Measurements from ENCODE around the gene HBB.
"Not testable (repeated sequence)": the region's sequence is repeated elsewhere in the genome, so short reads cannot be mapped to it uniquely, and the experiment has no call there.

HBB gene

DNA sequence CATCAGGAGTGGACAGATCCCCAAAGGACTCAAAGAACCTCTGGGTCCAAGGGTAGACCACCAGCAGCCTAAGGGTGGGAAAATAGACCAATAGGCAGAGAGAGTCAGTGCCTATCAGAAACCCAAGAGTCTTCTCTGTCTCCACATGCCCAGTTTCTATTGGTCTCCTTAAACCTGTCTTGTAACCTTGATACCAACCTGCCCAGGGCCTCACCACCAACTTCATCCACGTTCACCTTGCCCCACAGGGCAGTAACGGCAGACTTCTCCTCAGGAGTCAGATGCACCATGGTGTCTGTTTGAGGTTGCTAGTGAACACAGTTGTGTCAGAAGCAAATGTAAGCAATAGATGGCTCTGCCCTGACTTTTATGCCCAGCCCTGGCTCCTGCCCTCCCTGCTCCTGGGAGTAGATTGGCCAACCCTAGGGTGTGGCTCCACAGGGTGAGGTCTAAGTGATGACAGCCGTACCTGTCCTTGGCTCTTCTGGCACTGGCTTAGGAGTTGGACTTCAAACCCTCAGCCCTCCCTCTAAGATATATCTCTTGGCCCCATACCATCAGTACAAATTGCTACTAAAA, at the start of gene HBB:
Gene HBB, minus strand, starts transcription at position 340 of the 579 bp plus-strand sequence. Its CDS starts 50 bp downstream, at position 290.
- no peak for DNase-seq

DNA sequence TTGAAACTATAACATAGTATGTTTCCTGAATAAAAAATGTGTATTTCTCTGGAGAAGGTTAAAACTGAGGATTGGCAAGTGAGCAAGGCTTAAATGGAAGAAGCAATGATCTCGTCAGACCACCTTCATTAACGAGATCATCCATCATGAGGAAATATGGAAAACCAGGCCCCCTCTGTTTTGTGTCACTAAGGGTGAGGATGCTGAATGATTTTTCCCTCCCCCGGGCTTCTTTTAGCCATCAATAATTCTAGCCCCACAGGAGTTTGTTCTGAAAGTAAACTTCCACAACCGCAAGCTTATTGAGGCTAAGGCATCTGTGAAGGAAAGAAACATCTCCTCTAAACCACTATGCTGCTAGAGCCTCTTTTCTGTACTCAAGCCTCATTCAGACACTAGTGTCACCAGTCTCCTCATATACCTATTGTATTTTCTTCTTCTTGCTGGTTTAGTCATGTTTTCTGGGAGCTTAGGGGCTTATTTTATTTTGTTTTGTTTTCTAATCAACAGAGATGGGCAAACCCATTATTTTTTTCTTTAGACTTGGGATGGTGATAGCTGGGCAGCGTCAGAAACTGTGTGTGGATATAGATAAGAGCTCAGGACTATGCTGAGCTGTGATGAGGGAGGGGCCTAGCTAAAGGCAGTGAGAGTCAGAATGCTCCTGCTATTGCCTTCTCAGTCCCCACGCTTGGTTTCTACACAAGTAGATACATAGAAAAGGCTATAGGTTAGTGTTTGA, 48.7 kb upstream of the HBB start:
- DNase-seq = no peak

DNA sequence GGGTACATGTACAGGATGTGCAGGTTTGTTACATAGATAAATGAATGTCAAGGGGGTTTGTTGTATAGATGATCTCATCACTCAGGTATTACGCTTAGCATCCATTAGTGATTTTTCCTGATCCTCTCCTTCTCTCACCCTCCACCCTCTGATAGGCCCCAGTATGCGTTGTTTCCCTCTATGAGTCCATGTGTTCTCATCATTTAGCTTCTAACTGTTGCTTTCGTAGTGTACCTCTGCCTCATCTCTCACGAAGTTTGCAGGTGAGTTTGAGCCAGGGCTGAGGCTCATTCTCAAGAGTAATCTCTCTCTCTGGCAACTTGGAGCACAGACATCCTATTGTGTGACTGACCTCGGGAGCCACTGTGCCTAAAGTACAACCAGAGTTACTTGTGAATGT, 47.5 kb upstream of the HBB start:
- no peak for DNase-seq

DNA sequence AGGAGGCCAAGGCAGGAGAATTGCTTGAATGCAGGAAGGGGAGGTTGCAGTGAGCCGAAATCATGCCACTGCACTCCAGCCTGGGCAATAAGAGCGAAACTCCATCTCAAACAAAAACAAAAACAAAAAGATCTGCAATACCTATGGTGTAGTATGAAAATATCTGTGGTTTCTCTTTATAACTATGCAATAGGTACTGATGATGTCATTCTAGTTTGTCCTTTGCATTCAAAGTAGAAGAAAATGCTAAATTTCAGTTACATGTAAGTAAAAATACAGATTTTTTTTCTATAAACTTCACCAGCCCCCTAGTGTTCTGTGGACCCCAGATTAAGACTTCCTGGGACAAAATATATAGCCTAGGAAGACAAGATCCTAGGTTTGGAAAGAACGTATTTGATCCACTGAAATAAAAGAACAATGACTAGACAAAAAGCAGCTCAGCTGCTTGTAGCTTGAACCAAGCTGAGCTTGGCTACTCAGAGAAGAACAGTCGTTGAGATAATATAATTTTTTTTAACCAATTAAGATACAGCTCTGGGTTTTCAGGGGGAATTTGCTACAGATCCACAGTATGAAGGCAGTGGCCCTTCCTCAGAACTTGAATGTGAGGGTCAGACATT, 45.6 kb upstream of the HBB start:
- no peak for DNase-seq

DNA sequence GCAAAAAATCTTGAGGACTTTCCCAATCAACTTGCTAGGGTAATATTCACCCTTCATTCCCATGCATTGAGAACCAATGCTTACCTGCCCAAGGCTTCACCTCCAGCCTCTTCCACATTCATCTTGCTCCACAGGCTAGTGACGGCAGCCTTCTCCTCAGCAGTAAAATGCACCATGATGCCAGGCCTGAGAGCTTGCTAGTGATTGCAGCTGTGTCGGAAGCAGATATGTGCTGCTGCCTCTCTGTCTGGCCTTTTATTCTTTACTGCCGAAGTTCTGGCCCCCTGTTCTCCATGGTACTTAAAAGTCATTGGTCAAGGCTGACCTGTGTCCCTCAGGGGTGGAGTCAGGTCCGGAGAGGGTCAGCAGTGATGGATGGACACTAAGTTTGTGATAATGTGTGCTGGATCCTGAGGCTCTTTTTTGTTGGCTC, 42.9 kb upstream of the HBB start, which contains the start of gene HBE1:
Gene HBE1, minus strand, starts transcription at position 231 of the 433 bp plus-strand sequence. Its CDS starts 55 bp downstream, at position 176.
- no peak for DNase-seq

DNA sequence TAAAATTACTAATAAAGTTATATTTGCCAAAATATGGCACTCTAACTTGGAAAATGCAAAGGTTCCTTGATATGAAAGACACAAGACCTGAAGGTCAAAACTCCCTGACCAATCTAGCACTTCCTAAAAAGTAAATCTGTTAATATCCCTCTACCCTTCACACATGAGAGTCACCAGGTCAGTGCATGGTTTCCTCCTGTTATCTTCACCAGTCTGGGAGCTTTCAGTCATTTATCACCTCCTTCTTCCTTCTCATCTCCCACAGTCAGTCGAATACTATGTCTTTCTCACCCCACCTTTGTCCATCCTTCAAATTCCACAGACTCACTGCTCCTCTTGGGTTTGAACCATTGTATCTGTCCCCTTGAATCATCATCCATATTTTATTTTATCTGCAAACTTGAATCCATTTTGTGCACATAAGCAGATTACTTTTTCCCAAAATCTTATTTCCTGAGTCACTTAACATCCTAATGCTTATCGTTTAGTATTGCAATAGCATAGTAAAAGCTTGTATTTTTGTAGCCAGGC, 40.2 kb upstream of the HBB start:
- DNase-seq = no peak

DNA sequence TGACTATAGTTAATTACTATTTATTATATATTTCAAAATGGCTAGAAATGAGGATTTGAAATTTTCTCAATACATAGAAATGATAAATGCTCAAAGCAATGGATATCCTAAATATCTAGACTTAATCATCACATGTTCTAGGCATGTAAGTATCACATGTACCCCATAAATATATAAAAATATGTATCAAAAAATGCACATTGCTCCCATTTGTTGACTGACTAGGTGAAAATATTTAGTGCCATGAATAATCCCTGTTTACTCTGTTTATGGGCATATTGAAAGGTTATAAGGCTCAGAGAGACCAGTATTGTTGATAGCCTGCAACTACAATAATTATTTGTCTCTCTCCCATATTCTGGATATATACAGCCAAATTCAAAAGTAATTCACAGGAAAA, 39.7 kb upstream of the HBB start:
- DNase-seq = no peak

DNA sequence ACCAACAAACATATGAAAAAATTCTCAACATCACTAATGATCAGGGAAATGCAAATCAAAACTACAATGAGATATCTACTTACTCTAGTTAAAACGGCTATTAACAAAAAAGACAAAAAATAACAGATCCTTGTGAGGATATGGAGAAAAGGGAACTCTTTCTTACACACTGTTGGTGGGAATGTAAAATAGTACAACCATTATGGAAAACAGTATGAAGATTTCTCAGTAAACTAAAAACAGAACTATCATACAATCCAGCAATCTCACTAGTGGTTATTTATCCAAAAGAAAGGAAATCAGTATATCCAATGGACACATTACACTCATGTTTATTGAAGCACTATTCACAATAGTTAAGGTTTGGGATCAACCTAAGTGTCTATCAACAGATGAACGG, 39.0 kb upstream of the HBB start:
- no peak for DNase-seq

DNA sequence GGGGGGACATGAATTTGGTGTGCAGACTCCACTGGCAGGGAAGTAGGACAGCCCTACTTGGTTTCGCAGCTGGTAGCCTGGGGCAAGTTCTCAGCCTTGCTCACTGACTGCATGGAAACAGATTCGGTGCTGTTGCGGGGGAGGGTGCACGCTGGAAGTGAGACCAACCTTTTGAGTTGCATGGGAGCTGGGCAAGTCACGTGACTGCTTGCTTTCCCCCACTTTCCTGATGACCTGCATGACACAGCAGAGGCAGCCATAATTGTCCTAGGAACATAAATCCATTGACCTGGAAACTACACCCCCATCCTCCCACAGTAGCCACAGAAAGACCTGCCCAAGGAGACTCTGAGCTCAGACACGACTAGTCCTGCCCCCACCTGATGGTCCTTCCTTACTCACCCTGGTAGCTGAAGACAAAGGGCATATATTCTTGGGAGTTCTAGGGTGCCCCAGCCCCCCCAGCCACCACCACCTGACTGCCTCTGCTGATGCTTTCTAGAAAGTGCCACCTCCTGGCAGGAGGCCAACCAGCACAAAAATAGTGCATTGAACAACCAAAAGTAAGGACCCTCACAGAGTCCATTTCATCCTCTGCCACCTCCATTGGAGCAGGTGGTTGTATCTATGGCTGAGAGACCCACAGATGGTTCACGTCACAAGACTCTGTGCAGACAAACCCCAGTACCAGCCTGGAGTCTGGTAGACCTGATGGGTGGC, 31.8 kb upstream of the HBB start:
- DNase-seq = no peak

DNA sequence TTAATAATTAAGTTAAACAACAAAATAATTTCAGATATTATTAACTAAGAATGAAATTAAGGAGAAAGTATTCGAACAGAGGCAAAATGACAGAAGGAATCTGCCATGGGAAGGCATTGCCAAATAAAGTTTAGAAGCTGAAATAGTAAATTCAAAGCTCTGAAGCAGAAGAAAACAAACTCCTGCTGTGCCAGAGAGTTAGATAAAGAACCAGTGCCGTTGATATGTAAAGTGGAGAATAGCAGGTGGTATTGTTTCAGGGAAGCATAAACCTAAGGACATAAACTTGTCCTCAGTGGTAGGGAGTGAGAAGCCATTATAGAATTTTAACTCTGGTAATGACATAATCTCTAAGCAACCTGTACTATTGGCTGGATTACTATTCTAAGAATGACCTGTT, 30.4 kb upstream of the HBB start:
- DNase-seq = no peak

DNA sequence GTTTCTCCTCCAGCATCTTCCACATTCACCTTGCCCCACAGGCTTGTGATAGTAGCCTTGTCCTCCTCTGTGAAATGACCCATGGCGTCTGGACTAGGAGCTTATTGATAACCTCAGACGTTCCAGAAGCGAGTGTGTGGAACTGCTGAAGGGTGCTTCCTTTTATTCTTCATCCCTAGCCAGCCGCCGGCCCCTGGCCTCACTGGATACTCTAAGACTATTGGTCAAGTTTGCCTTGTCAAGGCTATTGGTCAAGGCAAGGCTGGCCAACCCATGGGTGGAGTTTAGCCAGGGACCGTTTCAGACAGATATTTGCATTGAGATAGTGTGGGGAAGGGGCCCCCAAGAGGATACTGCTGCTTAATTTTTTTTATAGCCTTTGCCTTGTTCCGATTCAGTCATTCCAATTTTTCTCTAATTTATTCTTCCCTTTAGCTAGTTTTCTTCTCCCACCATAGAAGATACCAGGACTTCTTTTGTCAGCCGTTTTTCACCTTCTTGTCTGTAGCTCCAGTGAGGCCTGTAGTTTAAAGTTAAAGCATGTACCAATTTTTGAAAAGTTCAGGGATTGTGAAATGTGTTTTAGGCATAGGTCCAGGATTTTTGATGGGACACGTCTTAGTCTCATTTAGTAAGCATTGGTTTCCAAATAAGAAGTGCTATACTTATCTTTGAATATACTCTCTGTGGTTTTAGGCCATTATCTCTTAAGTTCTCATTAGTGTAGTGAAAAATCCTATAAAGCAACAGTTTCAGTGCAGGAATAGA, 28.0 kb upstream of the HBB start, which contains the start of gene HBG2:
Gene HBG2, minus strand, starts transcription at position 136 of the 768 bp plus-strand sequence. Its CDS starts 53 bp downstream, at position 83.
- not testable (repeated sequence) for DNase-seq

DNA sequence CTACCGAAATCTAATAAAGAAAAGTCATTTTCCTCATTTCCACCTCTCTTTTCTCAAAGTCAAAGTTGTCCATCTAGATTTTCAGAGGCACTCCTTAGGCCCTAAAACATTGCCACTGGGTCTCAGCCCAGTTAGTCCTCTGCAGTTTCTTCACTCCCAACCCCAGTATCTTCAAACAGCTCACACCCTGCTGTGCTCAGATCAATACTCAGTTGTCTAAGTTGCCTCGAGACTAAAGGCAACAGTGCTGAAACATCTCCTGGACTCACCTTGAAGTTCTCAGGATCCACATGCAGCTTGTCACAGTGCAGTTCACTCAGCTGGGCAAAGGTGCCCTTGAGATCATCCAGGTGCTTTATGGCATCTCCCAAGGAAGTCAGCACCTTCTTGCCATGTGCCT, 27.2 kb upstream of the HBB start:
- DNase-seq = not testable (repeated sequence)

DNA sequence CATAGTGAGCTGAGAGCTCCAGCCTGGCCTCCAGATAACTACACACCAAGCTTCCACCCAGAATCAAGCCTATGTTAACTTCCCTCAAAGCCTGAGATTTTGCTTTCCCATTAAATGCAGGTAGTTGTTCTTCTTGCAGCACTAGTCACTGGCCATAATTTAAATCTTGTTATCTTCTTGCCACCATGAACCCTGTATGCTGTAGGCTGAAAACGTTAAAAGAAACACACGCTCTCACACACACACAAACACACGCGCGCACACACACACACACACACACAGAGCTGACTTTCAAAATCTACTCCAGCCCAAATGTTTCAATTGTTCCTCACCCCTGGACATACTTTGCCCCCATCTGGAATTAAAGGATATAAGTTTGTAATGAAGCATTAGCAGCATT, 26.6 kb upstream of the HBB start:
- not testable (repeated sequence) for DNase-seq

DNA sequence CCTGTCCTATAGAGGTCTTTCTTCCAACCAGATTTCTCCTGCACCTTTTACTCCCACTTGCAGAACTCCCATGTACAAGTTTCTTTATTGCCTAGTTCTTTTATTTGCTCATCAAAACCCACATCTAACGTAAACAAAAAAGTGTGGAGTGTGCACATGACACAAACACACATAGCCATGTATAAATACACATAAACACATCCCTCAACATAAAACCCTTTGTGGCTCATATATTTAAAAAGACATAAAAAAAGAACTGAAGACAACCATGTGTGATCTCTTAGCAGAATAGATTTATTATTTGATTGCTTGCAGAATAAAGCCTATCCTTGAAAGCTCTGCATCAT, 26.0 kb upstream of the HBB start:
- no peak for DNase-seq

DNA sequence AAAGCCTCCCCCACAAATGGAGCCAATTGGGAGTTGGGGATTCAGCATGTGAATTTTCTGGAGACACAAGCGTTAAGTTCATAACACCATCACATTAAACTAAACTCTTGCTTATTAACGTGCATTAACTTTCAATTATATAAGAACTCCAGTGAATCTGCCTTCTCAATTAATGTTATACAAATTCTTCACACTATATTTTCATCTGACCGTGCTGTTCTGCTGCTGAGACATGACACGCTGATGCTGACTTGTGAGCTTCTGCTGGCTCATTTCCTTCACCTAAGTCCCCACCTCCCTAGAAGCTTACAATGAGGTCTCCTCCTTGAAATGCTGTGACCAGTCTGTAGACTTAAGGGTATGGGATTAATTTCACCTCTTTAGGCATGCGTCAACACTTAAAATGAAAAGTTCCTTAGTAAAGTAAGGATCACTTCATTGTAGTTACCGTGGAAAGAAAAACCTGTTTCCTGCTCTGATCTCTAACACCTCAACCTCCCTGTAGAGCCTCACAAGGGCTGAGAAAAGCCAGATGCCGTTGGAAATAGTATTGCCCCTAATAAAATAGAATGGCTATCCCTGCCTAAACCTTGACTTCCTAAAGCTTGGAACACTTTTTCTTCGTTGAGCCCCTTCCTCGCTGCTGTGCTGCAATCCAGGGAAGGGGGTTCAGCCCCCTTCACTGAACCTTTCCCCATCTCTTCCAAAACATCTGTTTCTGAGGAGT, 25.5 kb upstream of the HBB start:
- DNase-seq = no peak

DNA sequence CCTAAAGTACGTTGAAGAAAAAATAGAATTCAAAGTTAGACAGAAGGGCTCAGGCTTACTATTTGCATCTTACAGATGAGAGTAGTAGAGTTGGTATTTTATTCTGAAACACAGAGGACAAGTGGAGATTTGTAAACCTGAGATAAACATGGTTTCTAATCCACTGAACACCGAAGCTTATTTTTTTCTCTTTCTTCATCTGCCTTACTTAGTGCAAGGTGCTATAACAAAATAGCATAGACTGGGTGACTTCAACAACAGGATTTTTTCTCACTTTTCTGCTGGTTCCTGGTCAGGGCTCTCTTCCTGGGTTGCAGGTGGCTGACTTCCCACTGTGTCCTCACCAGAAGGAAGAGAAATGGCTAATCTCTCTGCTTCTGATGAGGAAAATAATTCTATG, 24.9 kb upstream of the HBB start:
- no peak for DNase-seq

DNA sequence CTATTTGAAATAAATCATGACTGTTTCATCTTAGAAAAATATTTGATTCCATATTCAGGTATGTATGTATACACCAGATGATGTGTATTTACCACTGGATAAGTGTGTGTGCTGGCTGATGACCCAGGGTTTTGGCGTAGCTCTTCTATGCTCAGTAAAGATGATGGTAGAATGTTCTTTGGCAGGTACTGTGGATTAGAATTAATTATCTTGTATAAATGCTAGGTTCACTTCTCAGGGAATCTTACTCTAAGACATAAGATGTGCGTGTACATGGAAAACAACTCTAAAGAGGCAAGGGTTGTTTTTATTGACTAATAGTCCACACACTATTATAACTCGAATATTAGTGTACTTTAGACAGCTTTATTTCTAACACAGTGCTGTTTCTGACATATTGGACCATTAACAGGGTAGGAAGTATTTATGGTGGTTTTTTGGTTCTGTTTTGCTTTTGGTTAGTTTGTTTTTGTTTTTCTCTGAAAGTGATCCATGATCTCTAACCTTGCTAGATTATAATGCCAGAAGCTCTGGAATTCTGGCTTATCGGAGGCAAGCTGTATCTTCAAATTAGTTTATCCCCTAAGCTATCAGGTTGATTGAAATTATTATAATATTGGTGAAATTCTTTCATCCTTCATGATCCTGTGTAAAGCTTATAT, 23.8 kb upstream of the HBB start:
- no peak for DNase-seq

DNA sequence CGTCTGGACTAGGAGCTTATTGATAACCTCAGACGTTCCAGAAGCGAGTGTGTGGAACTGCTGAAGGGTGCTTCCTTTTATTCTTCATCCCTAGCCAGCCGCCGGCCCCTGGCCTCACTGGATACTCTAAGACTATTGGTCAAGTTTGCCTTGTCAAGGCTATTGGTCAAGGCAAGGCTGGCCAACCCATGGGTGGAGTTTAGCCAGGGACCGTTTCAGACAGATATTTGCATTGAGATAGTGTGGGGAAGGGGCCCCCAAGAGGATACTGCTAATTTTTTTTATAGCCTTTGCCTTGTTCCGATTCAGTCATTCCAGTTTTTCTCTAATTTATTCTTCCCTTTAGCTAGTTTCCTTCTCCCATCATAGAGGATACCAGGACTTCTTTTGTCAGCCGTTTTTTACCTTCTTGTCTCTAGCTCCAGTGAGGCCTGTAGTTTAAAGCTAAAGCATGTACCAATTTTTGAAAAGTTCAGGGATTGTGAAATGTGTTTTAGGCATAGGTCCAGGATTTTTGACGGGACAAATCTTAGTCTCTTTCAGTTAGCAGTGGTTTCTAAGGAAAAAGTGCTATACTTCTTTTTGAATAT, 23.0 kb upstream of the HBB start, which contains the start of gene HBG1:
Gene HBG1, minus strand, starts transcription at position 51 of the 590 bp plus-strand sequence. CDS start 53 bp downstream, outside the sequence.
- not testable (repeated sequence) for DNase-seq

DNA sequence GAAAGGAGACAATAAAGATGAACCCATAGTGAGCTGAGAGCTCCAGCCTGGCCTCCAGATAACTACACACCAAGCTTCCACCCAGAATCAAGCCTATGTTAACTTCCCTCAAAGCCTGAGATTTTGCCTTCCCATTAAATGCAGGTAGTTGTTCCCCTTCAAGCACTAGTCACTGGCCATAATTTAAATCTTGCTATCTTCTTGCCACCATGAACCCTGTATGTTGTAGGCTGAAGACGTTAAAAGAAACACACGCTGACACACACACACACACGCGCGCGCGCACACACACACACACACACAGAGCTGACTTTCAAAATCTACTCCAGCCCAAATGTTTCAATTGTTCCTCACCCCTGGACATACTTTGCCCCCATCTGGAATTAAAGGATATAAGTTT, 21.6 kb upstream of the HBB start:
- not testable (repeated sequence) for DNase-seq

DNA sequence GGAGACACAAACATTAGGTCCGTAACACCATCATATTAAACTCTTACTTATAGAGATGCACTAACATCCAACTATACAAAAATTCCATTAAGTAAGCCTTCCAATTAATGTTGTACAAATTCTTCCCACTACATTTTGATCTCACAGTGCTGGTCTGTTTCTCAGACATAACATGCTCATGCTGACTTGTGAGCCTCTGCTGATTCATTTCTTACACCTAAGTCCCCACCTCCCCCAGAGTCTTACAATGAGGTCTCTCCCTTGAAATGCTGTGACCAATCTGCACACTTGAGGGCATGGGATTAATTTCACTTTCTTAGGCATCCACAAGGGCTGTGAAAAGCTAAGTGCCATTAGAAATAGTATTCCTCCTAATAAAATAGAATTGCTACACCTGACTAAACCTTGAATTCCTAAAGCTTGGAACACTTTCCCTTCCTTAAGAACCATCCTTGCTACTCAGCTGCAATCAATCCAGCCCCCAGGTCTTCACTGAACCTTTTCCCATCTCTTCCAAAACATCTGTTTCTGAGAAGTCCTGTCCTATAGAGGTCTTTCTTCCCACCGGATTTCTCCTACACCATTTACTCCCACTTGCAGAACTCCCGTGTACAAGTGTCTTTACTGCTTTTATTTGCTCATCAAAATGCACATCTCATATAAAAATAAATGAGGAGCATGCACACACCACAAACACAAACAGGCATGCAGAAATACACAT, 20.8 kb upstream of the HBB start:
- DNase-seq = no peak
